ENCODE results near the gene METAP1D. TPM values are rescaled to one million over a fixed set of nuclear protein-coding genes. Genes with fewer than 3 reads are reported as not detected.

Gene METAP1D
- total RNA-seq, 1 donor from 2014 or later, result 8.2 TPM

GRCh38 chr2:172128484-172128883 lies 128.7 kb downstream of the METAP1D start:
- Histone ChIP-seq H3K9me3 (ENCODE audit: low read depth) (peaks cover 9% of the 10 kb centered on the region), H3K79me2 (ENCODE audit: low read depth) (no peaks in the 10 kb centered on the region), H3K4me2 (no peak overlapping the region), H3K36me3 (no peaks in the 10 kb centered on the region), H3K4me1 (peaks cover 14% of the 10 kb centered on the region), H3K27ac (no peak overlapping the region), H4K20me1 (ENCODE audit: low read depth) (no peaks in the 10 kb centered on the region), H3K9ac (no peak overlapping the region), H2AFZ (replicated peaks) (no peak overlapping the region), H3K4me3 (no peak overlapping the region), H3K27me3 (no peaks in the 10 kb centered on the region), H3F3A (ENCODE audit: low read depth) (peaks cover 31% of the 10 kb centered on the region)
- DNase-seq (ENCODE audit: low spot score), result no peak
- H3K4me1 Mint-ChIP-seq, result peaks cover 10% of the 10 kb centered on the region
- no peak overlapping the region for H3K4me3 Mint-ChIP-seq
- peaks cover 4% of the 10 kb centered on the region for H3K9me3 Mint-ChIP-seq
- H3K27me3 Mint-ChIP-seq (ENCODE audit: insufficient read depth, low read depth), result peaks cover 4% of the 10 kb centered on the region
- H3K36me3 Mint-ChIP-seq, result no peaks in the 10 kb centered on the region
- no peak for TF ChIP-seq CTCF (IDR thresholded peaks at IDR 0.05)
- no peak overlapping the region for H3K27ac Mint-ChIP-seq

GRCh38 chr2:172129404-172129803 lies 129.7 kb downstream of the METAP1D start:
- H3K4me1 Mint-ChIP-seq, result peaks cover 10% of the 10 kb centered on the region
- Histone ChIP-seq H3K4me1 (peaks cover 18% of the 10 kb centered on the region), H2AFZ (replicated peaks) (no peak overlapping the region), H3K9me3 (ENCODE audit: low read depth) (peaks cover 9% of the 10 kb centered on the region), H3K36me3 (no peaks in the 10 kb centered on the region), H3F3A (ENCODE audit: low read depth) (peaks cover 41% of the 10 kb centered on the region), H3K4me2 (no peak overlapping the region), H3K9ac (no peak overlapping the region), H4K20me1 (ENCODE audit: low read depth) (no peaks in the 10 kb centered on the region), H3K27me3 (no peaks in the 10 kb centered on the region), H3K79me2 (ENCODE audit: low read depth) (no peaks in the 10 kb centered on the region), H3K4me3 (no peak overlapping the region), H3K27ac (no peak overlapping the region)
- no peak overlapping the region for H3K27ac Mint-ChIP-seq
- no peaks in the 10 kb centered on the region for H3K36me3 Mint-ChIP-seq
- TF ChIP-seq CTCF (IDR thresholded peaks at IDR 0.05) (no peak), EZH2phosphoT487 (IDR thresholded peaks at IDR 0.05) (no peak), EZH2 (IDR thresholded peaks at IDR 0.05) (no peak)
- H3K9me3 Mint-ChIP-seq, result peaks cover 4% of the 10 kb centered on the region
- DNase-seq (ENCODE audit: low spot score), result no peak
- H3K4me3 Mint-ChIP-seq, result no peak overlapping the region
- peaks cover 7% of the 10 kb centered on the region for H3K27me3 Mint-ChIP-seq (ENCODE audit: insufficient read depth, low read depth)

Other genes starting within 250 kb of the METAP1D start
- gene SLC25A12, start 105.7 kb upstream of the METAP1D start, total RNA-seq (ENCODE audit: low replicate concordance), result 1.4 and 2.3 TPM in 2 replicates
- gene HAT1, start 77.5 kb upstream of the METAP1D start, total RNA-seq (ENCODE audit: low replicate concordance), result 63.6 and 109 TPM in 2 replicates
- gene DLX1, start 85.6 kb downstream of the METAP1D start, total RNA-seq (ENCODE audit: low replicate concordance), result not detected in 2 replicates
- 0.19 TPM in 1 of 2 replicates, not detected in the other for gene DLX2, start 102.9 kb downstream of the METAP1D start, total RNA-seq (ENCODE audit: low replicate concordance)

Measured in neural progenitor cell (in vitro differentiated cells).